Measurements from ENCODE around the gene RNF20.

The RNF20 gene

GRCh38 chr9:101590901-101591300 lies 57.2 kb downstream of the RNF20 start:
- DNase-seq = no peak

- no peak for DNase-seq
Measured at GRCh38 chr9:101591787-101592446, 58.3 kb downstream of the RNF20 start.

GRCh38 chr9:101592788-101593187 lies 59.1 kb downstream of the RNF20 start:
- no peak for DNase-seq

GRCh38 chr9:101593345-101593744 lies 59.7 kb downstream of the RNF20 start:
- no peak for DNase-seq

- DNase-seq = no peak
Measured at GRCh38 chr9:101594796-101595195, 61.1 kb downstream of the RNF20 start, which contains the start of gene PPP3R2. Gene PPP3R2 (minus strand): TSS chr9:101594969. CDS start chr9:101594921, 48 bp downstream.

GRCh38 chr9:101601904-101602765 lies 68.5 kb downstream of the RNF20 start:
- peak; percentile 52 to 74 (median 67) for DNase-seq

- no peak for DNase-seq
Measured at GRCh38 chr9:101604296-101604695, 70.6 kb downstream of the RNF20 start.

GRCh38 chr9:101605547-101605946 lies 71.9 kb downstream of the RNF20 start:
- no peak for DNase-seq

Measured in suppressor macrophage treated with lipopolysaccharide for 1 hour (primary cell).